ENCODE measurements around the gene DGKD. TPM values are rescaled to one million over a fixed set of nuclear protein-coding genes. Genes with fewer than 3 reads are reported as not detected.

The DGKD gene
- total and polyA plus RNA-seq, 9 of the 15 experiments (the other 6 are each of a cell fraction or from before 2014, with no cell fraction given) = 0.52 to 29.5 (median 10.6) TPM

GRCh38 chr2:233354500-233354924 lies 218 bp downstream of the DGKD start (continued):
- TF ChIP-seq ZMIZ1 (IDR thresholded peaks at IDR 0.05; ENCODE audit: low read depth in 2 of 2, low read length in 2 of 2) (no peak), E2F8 (IDR thresholded peaks at IDR 0.05; ENCODE audit: low read depth, partially characterized antibody) (no peak), CREBBP (IDR thresholded peaks at IDR 0.05; ENCODE audit: low read depth, low read length) (no peak), PRPF4 (IDR thresholded peaks at IDR 0.05; ENCODE audit: insufficient read depth, low read depth, low read length, poor library complexity, severe bottlenecking) (no peak), DLX4 (CRISPR knock-in tag; IDR thresholded peaks at IDR 0.05) (no peak), POLR3A (IDR thresholded peaks at IDR 0.05; ENCODE audit: borderline replicate concordance, extremely low read depth, insufficient read depth, insufficient read length) (no peak), KLF10 (CRISPR knock-in tag; IDR thresholded peaks at IDR 0.05) (no peak), GMEB1 (CRISPR knock-in tag; IDR thresholded peaks at IDR 0.05) (no peak), NFRKB (IDR thresholded peaks at IDR 0.05; ENCODE audit: low read depth) (no peak), PRDM10 (IDR thresholded peaks at IDR 0.05; ENCODE audit: partially characterized antibody) (no peak), TEAD4 (IDR thresholded peaks at IDR 0.05; ENCODE audit: low read length) (no peak), TEAD4 (CRISPR knock-in tag; IDR thresholded peaks at IDR 0.05; ENCODE audit: borderline replicate concordance) (no peak)
